Suprapubic skin (tissue), 3 donors: Measurements from ENCODE around the gene PCYOX1L.

Experiments
- CTCF ChIP-seq, 2 donors: fragments of 200-600 bp in 1 of 2; fragments of 450-650 bp in 1 of 2; sonication (generic) in 1 of 2; IDR thresholded peaks; one replicate each; pipeline ENCODE4 v1.5.1; 2016 to 2019; ENCODE audit warnings: antibody characterized with exemption in 2 of 2, mild to moderate bottlenecking in 1 of 2, moderate library complexity in 1 of 2
- EP300 ChIP-seq: sonication (generic); formaldehyde crosslinking; IDR thresholded peaks from one replicate; pipeline ENCODE4 v1.6.1; 2017; ENCODE audit warnings: antibody characterized with exemption
- POLR2A ChIP-seq, 2 donors: fragments of 450-650 bp; IDR thresholded peaks; one replicate each; pipeline ENCODE4 v1.6.1; 2017; ENCODE audit warnings: antibody characterized with exemption in 2 of 2, mild to moderate bottlenecking in 2 of 2, moderate library complexity in 2 of 2

GRCh38 chr5:149352169-149352568 is 5.7 kb upstream of the PCYOX1L start:
- TF ChIP-seq CTCF (IDR thresholded peaks at IDR 0.05), result no peak
- TF ChIP-seq EP300, result no peak
- no peak for TF ChIP-seq POLR2A (IDR thresholded peaks at IDR 0.05)
